Chondrocyte (in vitro differentiated cells): ENCODE results near the gene TEDC1. TPM values are rescaled to one million over a fixed set of nuclear protein-coding genes. Genes with fewer than 3 reads are reported as not detected.

Experiments
- DNase-seq: peaks from one replicate; pipeline ENCODE4 v3.0.0; 2021; ENCODE audit warnings: mixed read lengths, low spot score
- H3K27ac Mint-ChIP-seq: one replicate; pipeline ENCODE4 v1.8.0; 2021; ENCODE audit warnings: mild to moderate bottlenecking, moderate library complexity, mixed read lengths; ENCODE audit not compliant: unreplicated experiment
- H3K27me3 Mint-ChIP-seq: 2 replicates; pipeline ENCODE4 v1.8.0; 2021; ENCODE audit warnings: low read depth, mixed read lengths
- H3K36me3 Mint-ChIP-seq: 2 replicates; pipeline ENCODE4 v1.8.0; 2021; ENCODE audit warnings: low read depth, mixed read lengths
- H3K4me1 Mint-ChIP-seq: 2 replicates; pipeline ENCODE4 v1.8.0; 2021; ENCODE audit warnings: low read depth, mild to moderate bottlenecking, mixed read lengths
- H3K4me3 Mint-ChIP-seq: one replicate; pipeline ENCODE4 v1.8.0; 2021; ENCODE audit warnings: mild to moderate bottlenecking, moderate library complexity, mixed read lengths; ENCODE audit not compliant: unreplicated experiment
- H3K9me3 Mint-ChIP-seq: 2 replicates; pipeline ENCODE4 v1.8.0; 2021; ENCODE audit warnings: low read depth, mixed read lengths
- total RNA-seq: library from RNA; stranded (reverse); gene quantifications from 3 replicates; pipeline ENCODE4 v1.2.1, GENCODE V29; 2021
- TF ChIP-seq, protein P1 (sequence below): fragments of 200-600 bp; sonication (generic); IDR thresholded peaks from 2 replicates; pipeline ENCODE4 v1.5.0; 2021; ENCODE audit warnings: antibody characterized with exemption, mild to moderate bottlenecking, moderate library complexity

TEDC1 gene
- total RNA-seq, 1 donor from 2014 or later = 12.9 TPM

GRCh38 chr14:105469456-105470349 lies 21.3 kb upstream of the TEDC1 start:
- Mint-ChIP-seq H3K27me3 (no peaks in the 10 kb centered on the region), H3K4me3 (no peak overlapping the region)
- TF ChIP-seq, protein P1, sequence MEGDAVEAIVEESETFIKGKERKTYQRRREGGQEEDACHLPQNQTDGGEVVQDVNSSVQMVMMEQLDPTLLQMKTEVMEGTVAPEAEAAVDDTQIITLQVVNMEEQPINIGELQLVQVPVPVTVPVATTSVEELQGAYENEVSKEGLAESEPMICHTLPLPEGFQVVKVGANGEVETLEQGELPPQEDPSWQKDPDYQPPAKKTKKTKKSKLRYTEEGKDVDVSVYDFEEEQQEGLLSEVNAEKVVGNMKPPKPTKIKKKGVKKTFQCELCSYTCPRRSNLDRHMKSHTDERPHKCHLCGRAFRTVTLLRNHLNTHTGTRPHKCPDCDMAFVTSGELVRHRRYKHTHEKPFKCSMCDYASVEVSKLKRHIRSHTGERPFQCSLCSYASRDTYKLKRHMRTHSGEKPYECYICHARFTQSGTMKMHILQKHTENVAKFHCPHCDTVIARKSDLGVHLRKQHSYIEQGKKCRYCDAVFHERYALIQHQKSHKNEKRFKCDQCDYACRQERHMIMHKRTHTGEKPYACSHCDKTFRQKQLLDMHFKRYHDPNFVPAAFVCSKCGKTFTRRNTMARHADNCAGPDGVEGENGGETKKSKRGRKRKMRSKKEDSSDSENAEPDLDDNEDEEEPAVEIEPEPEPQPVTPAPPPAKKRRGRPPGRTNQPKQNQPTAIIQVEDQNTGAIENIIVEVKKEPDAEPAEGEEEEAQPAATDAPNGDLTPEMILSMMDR = no peak

GRCh38 chr14:105470350-105471296 lies 20.4 kb upstream of the TEDC1 start:
- Mint-ChIP-seq H3K27ac (peak overlapping the region; percentile 22), H3K4me1 (peaks cover 19% of the 10 kb centered on the region), H3K27me3 (no peaks in the 10 kb centered on the region), H3K4me3 (no peak overlapping the region), H3K36me3 (no peaks in the 10 kb centered on the region), H3K9me3 (no peaks in the 10 kb centered on the region)
- TF ChIP-seq, protein P1 = no peak
- no peak for DNase-seq

More at GRCh38 chr14:105469456-105470349, 21.3 kb upstream of the TEDC1 start:
- no peak for DNase-seq
- H3K4me1 Mint-ChIP-seq = peaks cover 24% of the 10 kb centered on the region
- peaks cover 1% of the 10 kb centered on the region for H3K36me3 Mint-ChIP-seq
- H3K27ac Mint-ChIP-seq = no peak overlapping the region
- no peaks in the 10 kb centered on the region for H3K9me3 Mint-ChIP-seq

- Mint-ChIP-seq H3K27ac (no peak overlapping the region), H3K9me3 (no peaks in the 10 kb centered on the region), H3K27me3 (no peaks in the 10 kb centered on the region), H3K4me1 (peaks cover 20% of the 10 kb centered on the region), H3K36me3 (no peaks in the 10 kb centered on the region), H3K4me3 (no peak overlapping the region)
- DNase-seq = no peak
- TF ChIP-seq, protein P1 = peak; percentile 49
Observed at GRCh38 chr14:105471297-105471821, 19.7 kb upstream of the TEDC1 start.

DNA sequence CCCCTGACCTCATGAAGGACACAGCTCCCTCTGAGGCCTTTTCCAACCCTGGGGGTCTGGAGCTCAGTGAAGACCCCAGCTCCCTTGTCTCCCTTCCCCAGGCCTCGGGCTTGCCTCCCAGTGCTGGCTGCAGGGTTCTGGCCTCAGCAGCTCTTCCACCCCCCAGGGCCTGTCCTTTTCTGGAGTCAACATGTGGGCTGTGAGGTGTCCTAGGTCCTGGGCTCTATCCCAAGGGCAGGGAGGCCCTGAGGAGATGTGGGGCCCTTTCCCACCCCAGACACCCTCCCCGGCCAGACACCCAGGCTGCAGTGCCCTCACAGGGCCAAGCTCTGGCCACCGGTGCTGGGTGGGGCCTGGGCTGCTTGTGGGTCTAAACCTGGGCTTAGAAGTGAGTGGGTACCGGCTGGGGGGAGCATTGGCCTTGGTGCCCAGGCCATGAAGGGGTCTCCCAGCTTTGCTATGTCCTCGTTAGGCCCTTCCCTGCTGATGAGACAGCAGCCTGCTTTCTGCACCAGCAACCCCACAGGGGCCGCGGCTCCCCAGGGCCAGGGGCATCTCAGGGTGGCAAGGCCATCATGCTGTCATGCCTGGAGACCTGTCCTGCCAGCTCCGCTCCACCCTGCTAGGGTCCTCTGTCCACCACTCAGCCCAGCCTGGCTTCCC lies 19.1 kb upstream of the TEDC1 start:
- Mint-ChIP-seq H3K36me3 (no peaks in the 10 kb centered on the region), H3K27me3 (no peaks in the 10 kb centered on the region), H3K9me3 (no peaks in the 10 kb centered on the region), H3K4me1 (peaks cover 25% of the 10 kb centered on the region), H3K27ac (no peak overlapping the region), H3K4me3 (no peak overlapping the region)
- TF ChIP-seq, protein P1 = no peak
- DNase-seq = no peak
